CD4-positive, CD25-positive, alpha-beta regulatory T cell (primary cell): ENCODE results near the gene CCBE1. TPM values are rescaled to one million over a fixed set of nuclear protein-coding genes. Genes with fewer than 3 reads are reported as not detected.
"Not testable (repeated sequence)": the region's sequence is repeated elsewhere in the genome, so short reads cannot be mapped to it uniquely, and the experiment has no call there.

Source experiments
- ATAC-seq, 2 donors: fragments of 150-1000 bp; cut with Tn5 transposase; one replicate each; pipeline ENCODE4 v1.10.0; 2021; ENCODE audit warnings: low read depth in 2 of 2, moderate number of reproducible peaks in 2 of 2, moderate library complexity in 1 of 2
- DNase-seq, 3 donors: peaks; one replicate each; pipeline versions ENCODE4 v3.0.0 to v3.0.0-alpha.2; 2012 to 2022; ENCODE audit warnings: mixed read lengths in 1 of 3
- H3K27ac ChIP-seq: one replicate; pipeline ENCODE4 v1.7.0; 2013; ENCODE audit warnings: mild to moderate bottlenecking, low read length; ENCODE audit not compliant: insufficient read depth, poor library complexity, severe bottlenecking
- H3K27me3 ChIP-seq: one replicate; pipeline ENCODE4 v1.7.0; 2013; ENCODE audit warnings: low read length; ENCODE audit not compliant: control insufficient read depth, insufficient read depth
- H3K36me3 ChIP-seq: one replicate; pipeline ENCODE4 v1.7.0; 2013; ENCODE audit warnings: mild to moderate bottlenecking, low read length, moderate library complexity; ENCODE audit not compliant: control insufficient read depth, insufficient read depth
- H3K4me1 ChIP-seq: 2 replicates; pipeline ENCODE4 v1.7.0; 2013; ENCODE audit warnings: mild to moderate bottlenecking, low read length; ENCODE audit not compliant: insufficient read depth, control insufficient read depth, poor library complexity, severe bottlenecking
- H3K4me3 ChIP-seq: one replicate; pipeline ENCODE4 v1.7.0; 2013; ENCODE audit warnings: low read depth, mild to moderate bottlenecking, low read length, moderate library complexity
- H3K9me3 ChIP-seq, 2 experiments: 1 replicate in 1 of 2; 2 replicates in 1 of 2; pipeline ENCODE4 v1.7.0; 2013; ENCODE audit warnings: low read length in 2 of 2, mild to moderate bottlenecking in 1 of 2, moderate library complexity in 1 of 2; ENCODE audit not compliant: control insufficient read depth in 2 of 2
- H3K27ac Mint-ChIP-seq, 3 donors: one replicate each; pipeline ENCODE4 v1.8.0; 2020 to 2022; ENCODE audit warnings: mild to moderate bottlenecking in 3 of 3, mixed read lengths in 3 of 3, moderate library complexity in 2 of 3
- H3K27me3 Mint-ChIP-seq: one replicate; pipeline ENCODE4 v1.8.0; 2022; ENCODE audit warnings: mild to moderate bottlenecking, mixed read lengths
- H3K36me3 Mint-ChIP-seq: one replicate; pipeline ENCODE4 v1.8.0; 2020; ENCODE audit warnings: mixed read lengths
- H3K4me1 Mint-ChIP-seq, 4 donors: one replicate each; pipeline ENCODE4 v1.8.0; 2020 to 2022; ENCODE audit warnings: mixed read lengths in 4 of 4, mild to moderate bottlenecking in 1 of 4
- H3K4me3 Mint-ChIP-seq, 4 donors: one replicate each; pipeline ENCODE4 v1.8.0; 2020 to 2022; ENCODE audit warnings: mild to moderate bottlenecking in 4 of 4, mixed read lengths in 4 of 4, moderate library complexity in 3 of 4
- H3K9me3 Mint-ChIP-seq, 7 donors: one replicate each; pipeline ENCODE4 v1.8.0; 2020 to 2022; ENCODE audit warnings: mixed read lengths in 7 of 7, mild to moderate bottlenecking in 3 of 7, moderate library complexity in 2 of 7
- polyA plus RNA-seq, 4 donors: library from polyadenylated mRNA; unstranded; fragments of 300-500 nt; fragmentation: Illumina TruSeq; gene quantifications; one replicate each; pipeline ENCODE4 v1.2.3, GENCODE V29; 2021
- total RNA-seq: library from RNA; stranded (reverse); gene quantifications from one replicate; pipeline ENCODE4 v1.2.3, GENCODE V29; 2022

The CCBE1 gene
- total and polyA plus RNA-seq, 5 donors from 2014 or later = not detected

GRCh38 chr18:59714096-59714495, 16.9 kb upstream of the CCBE1 start:
- peaks cover 14% of the 10 kb centered on the region for H3K27me3 Mint-ChIP-seq
- not testable (repeated sequence) for DNase-seq, H3K36me3 ChIP-seq, H3K36me3 Mint-ChIP-seq, H3K4me3 ChIP-seq, H3K27me3 ChIP-seq, H3K9me3 Mint-ChIP-seq, H3K4me3 Mint-ChIP-seq, H3K9me3 ChIP-seq, H3K27ac ChIP-seq, H3K4me1 ChIP-seq, H3K27ac Mint-ChIP-seq, H3K4me1 Mint-ChIP-seq, ATAC-seq

- Histone ChIP-seq H3K9me3 (no peaks in the 10 kb centered on the region), H3K4me1 (no peaks in the 10 kb centered on the region), H3K27me3 (no peaks in the 10 kb centered on the region), H3K27ac (no peak overlapping the region), H3K4me3 (no peak overlapping the region), H3K36me3 (no peaks in the 10 kb centered on the region)
- no peak for ATAC-seq
- no peak for DNase-seq
- Mint-ChIP-seq H3K36me3 (no peaks in the 10 kb centered on the region), H3K27me3 (peaks cover 11% of the 10 kb centered on the region), H3K4me1 (no peaks in the 10 kb centered on the region), H3K27ac (no peak overlapping the region), H3K4me3 (no peak overlapping the region), H3K9me3 (peaks cover 0 to 2% (median 0%) of the 10 kb centered on the region in 7 donors)
These were observed 15.1 kb upstream of the CCBE1 start for GRCh38 chr18:59712311-59712710.

GRCh38 chr18:59708988-59709387, 11.8 kb upstream of the CCBE1 start:
- Mint-ChIP-seq H3K27me3 (peaks cover 11% of the 10 kb centered on the region), H3K9me3 (peaks cover 0 to 2% (median 0%) of the 10 kb centered on the region in 7 donors), H3K27ac (no peak overlapping the region), H3K4me1 (no peaks in the 10 kb centered on the region), H3K4me3 (no peak overlapping the region), H3K36me3 (no peaks in the 10 kb centered on the region)
- no peaks in the 10 kb centered on the region for H3K9me3 ChIP-seq
- no peak for ATAC-seq
- no peaks in the 10 kb centered on the region for H3K36me3 ChIP-seq
- no peak overlapping the region for H3K4me3 ChIP-seq
- no peak overlapping the region for H3K27ac ChIP-seq
- DNase-seq = no peak
- H3K27me3 ChIP-seq = no peaks in the 10 kb centered on the region
- no peaks in the 10 kb centered on the region for H3K4me1 ChIP-seq

DNA sequence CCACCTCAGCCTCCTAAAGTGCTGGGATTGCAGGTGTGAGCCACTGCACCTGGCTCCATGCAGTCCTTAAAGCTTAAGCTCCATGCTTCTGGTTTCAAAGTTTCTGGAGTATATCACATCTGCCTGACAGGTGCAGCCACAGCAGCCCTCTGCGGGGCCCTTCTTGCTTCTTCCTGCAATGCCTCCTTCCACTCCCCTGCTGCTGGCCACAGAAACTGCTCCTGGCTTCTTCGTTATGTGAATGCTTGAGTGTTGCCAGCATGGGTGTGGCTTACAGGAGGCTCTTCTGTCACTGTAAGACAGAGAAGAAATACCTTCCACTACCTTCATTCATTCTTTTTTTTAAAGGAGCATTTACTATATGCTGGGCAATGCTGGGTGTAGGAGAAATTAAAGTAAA, 10.1 kb upstream of the CCBE1 start:
- Histone ChIP-seq H3K4me1 (no peaks in the 10 kb centered on the region), H3K27me3 (no peaks in the 10 kb centered on the region), H3K9me3 (no peaks in the 10 kb centered on the region), H3K36me3 (no peaks in the 10 kb centered on the region), H3K27ac (no peak overlapping the region), H3K4me3 (no peak overlapping the region)
- DNase-seq (no peak), ATAC-seq (no peak)
- H3K27ac Mint-ChIP-seq = no peak overlapping the region
- no peak overlapping the region for H3K4me3 Mint-ChIP-seq
- peaks cover 0 to 2% (median 0%) of the 10 kb centered on the region in 7 donors for H3K9me3 Mint-ChIP-seq
- no peaks in the 10 kb centered on the region for H3K4me1 Mint-ChIP-seq
- no peaks in the 10 kb centered on the region for H3K36me3 Mint-ChIP-seq
- H3K27me3 Mint-ChIP-seq = peaks cover 7% of the 10 kb centered on the region

- no peak for ATAC-seq
- Histone ChIP-seq H3K4me3 (no peak overlapping the region), H3K27ac (no peak overlapping the region), H3K36me3 (no peaks in the 10 kb centered on the region), H3K27me3 (peaks cover 1% of the 10 kb centered on the region), H3K9me3 (no peaks in the 10 kb centered on the region), H3K4me1 (no peaks in the 10 kb centered on the region)
- no peaks in the 10 kb centered on the region for H3K4me1 Mint-ChIP-seq
- H3K27me3 Mint-ChIP-seq = peaks cover 5% of the 10 kb centered on the region
- peaks cover 0 to 2% (median 0%) of the 10 kb centered on the region in 7 donors for H3K9me3 Mint-ChIP-seq
- H3K4me3 Mint-ChIP-seq = no peak overlapping the region
- H3K27ac Mint-ChIP-seq = no peak overlapping the region
- no peak for DNase-seq
- no peaks in the 10 kb centered on the region for H3K36me3 Mint-ChIP-seq
These were observed 9.3 kb upstream of the CCBE1 start for GRCh38 chr18:59706499-59706898.

- H3K4me3 ChIP-seq = no peak overlapping the region
- Mint-ChIP-seq H3K4me3 (no peak overlapping the region), H3K4me1 (no peaks in the 10 kb centered on the region), H3K27me3 (peaks cover 10% of the 10 kb centered on the region), H3K9me3 (peaks cover 0 to 2% (median 0%) of the 10 kb centered on the region in 7 donors), H3K27ac (no peak overlapping the region), H3K36me3 (no peaks in the 10 kb centered on the region)
- H3K9me3 ChIP-seq = no peaks in the 10 kb centered on the region
- no peaks in the 10 kb centered on the region for H3K4me1 ChIP-seq
- peaks cover 2% of the 10 kb centered on the region for H3K27me3 ChIP-seq
- no peaks in the 10 kb centered on the region for H3K36me3 ChIP-seq
- ATAC-seq (no peak), DNase-seq (no peak)
- H3K27ac ChIP-seq = no peak overlapping the region
These were observed 7.9 kb upstream of the CCBE1 start for GRCh38 chr18:59705145-59705544.

GRCh38 chr18:59704146-59704545, 6.9 kb upstream of the CCBE1 start:
- no peaks in the 10 kb centered on the region for H3K9me3 ChIP-seq
- H3K4me3 ChIP-seq = no peak overlapping the region
- Mint-ChIP-seq H3K27ac (no peak overlapping the region), H3K9me3 (peaks cover 0 to 2% (median 0%) of the 10 kb centered on the region in 7 donors), H3K27me3 (peaks cover 20% of the 10 kb centered on the region), H3K4me1 (no peaks in the 10 kb centered on the region), H3K4me3 (no peak overlapping the region), H3K36me3 (no peaks in the 10 kb centered on the region)
- DNase-seq (no peak), ATAC-seq (no peak)
- H3K27me3 ChIP-seq = peaks cover 2% of the 10 kb centered on the region
- H3K4me1 ChIP-seq = no peaks in the 10 kb centered on the region
- no peak overlapping the region for H3K27ac ChIP-seq
- no peaks in the 10 kb centered on the region for H3K36me3 ChIP-seq

DNA sequence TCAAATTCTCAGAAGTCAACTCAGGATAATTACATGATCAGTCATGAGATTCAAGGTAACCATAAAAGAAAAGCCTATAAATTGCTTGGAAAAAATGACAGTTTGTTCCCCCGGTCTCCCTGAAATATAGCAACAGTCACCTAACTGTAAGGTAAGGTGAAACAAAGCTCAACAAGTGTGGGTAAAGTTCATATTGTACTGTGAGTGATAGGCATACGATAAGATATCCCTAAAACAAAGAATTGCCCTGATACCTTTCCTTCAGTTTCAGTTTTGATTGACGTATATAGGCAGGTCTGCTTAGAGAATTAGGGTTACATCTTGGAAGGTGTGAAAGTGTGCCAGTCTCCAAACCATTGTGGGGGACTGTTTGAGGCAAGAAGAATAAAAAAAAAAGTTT, 4.0 kb upstream of the CCBE1 start:
- DNase-seq = no peak

More for the DNA sequence above, 4.0 kb upstream of the CCBE1 start:
- H3K36me3 Mint-ChIP-seq = no peaks in the 10 kb centered on the region
- peaks cover 12% of the 10 kb centered on the region for H3K4me1 ChIP-seq
- no peak overlapping the region for H3K4me3 Mint-ChIP-seq
- H3K9me3 ChIP-seq = no peaks in the 10 kb centered on the region
- H3K27me3 Mint-ChIP-seq = peaks cover 42% of the 10 kb centered on the region
- peaks cover 2 to 8% (median 6%) of the 10 kb centered on the region in 4 donors for H3K4me1 Mint-ChIP-seq
- no peak for ATAC-seq
- H3K36me3 ChIP-seq = no peaks in the 10 kb centered on the region
- no peak overlapping the region for H3K27ac Mint-ChIP-seq
- H3K27me3 ChIP-seq = peaks cover 13% of the 10 kb centered on the region
- peaks cover 0 to 2% (median 0%) of the 10 kb centered on the region in 7 donors for H3K9me3 Mint-ChIP-seq
- H3K4me3 ChIP-seq = no peak overlapping the region
- no peak overlapping the region for H3K27ac ChIP-seq
